HEK293 (cell line): Measurements from ENCODE around the gene IL1RAPL1.

Experiments
- CTCF ChIA-PET: fragments of 350-600 bp; formaldehyde crosslinking; extraction: SDS; loops from one replicate; lab custom pipeline; 2021; ENCODE audit warnings: antibody characterized with exemption; lab: Yijun Ruan, JAX
- POLR2A ChIA-PET: fragments of 300-600 bp; formaldehyde crosslinking; extraction: SDS; loops from one replicate; lab custom pipeline; 2020; ENCODE audit warnings: antibody characterized with exemption, inconsistent platforms; lab: Yijun Ruan, JAX
- H3K27ac ChIP-seq: fragments of 200-500 bp; sonication (Bioruptor generic); 2 replicates; pipeline ENCODE4 v1.5.1; 2014; ENCODE audit warnings: low read depth, low read length, control low read depth, inconsistent platforms; ENCODE audit errors: extremely low read depth
- H3K36me3 ChIP-seq, 2 experiments: fragments of 200-500 bp in 1 of 2; sonication (Bioruptor generic) in 1 of 2; 1 replicate in 1 of 2; 2 replicates in 1 of 2; pipeline ENCODE4 v1.5.1; 2014 to 2017; ENCODE audit warnings: inconsistent platforms in 2 of 2, low read length in 2 of 2; ENCODE audit not compliant: control insufficient read depth in 2 of 2, insufficient read depth in 1 of 2
- H3K4me1 ChIP-seq: fragments of 200-500 bp; sonication (Bioruptor generic); 2 replicates; pipeline ENCODE4 v1.5.1; 2014; ENCODE audit warnings: mild to moderate bottlenecking, low read length, inconsistent platforms; ENCODE audit not compliant: control insufficient read depth, insufficient read depth
- H3K4me3 ChIP-seq: 2 replicates; pipeline ENCODE4 v1.5.1; 2011; ENCODE audit warnings: low read depth, mild to moderate bottlenecking, control low read depth, low read length, moderate library complexity
- H3K9me3 ChIP-seq: fragments of 200-500 bp; sonication (Bioruptor generic); 2 replicates; pipeline ENCODE4 v1.5.1; 2014; ENCODE audit warnings: low read depth, low read length, inconsistent platforms; ENCODE audit not compliant: control insufficient read depth, insufficient read depth
- HOXC10 ChIP-seq: sonication (generic); formaldehyde crosslinking; IDR thresholded peaks from 2 replicates; pipeline ENCODE4 v1.8.1; 2023; ENCODE audit warnings: mild to moderate bottlenecking, missing genetic modification reagents
- KLF10 ChIP-seq: fragments of 450-650 bp; IDR thresholded peaks from 2 replicates; pipeline ENCODE4 v1.5.1; 2018; ENCODE audit warnings: missing biosample characterization, mild to moderate bottlenecking, missing genetic modification characterization
- MYNN ChIP-seq: fragments of 450-650 bp; formaldehyde crosslinking; IDR thresholded peaks from 2 replicates; pipeline ENCODE4 v1.5.1; 2016; ENCODE audit warnings: missing biosample characterization, missing genetic modification characterization, borderline replicate concordance
- YY1 ChIP-seq: fragments of 450-650 bp; formaldehyde crosslinking; IDR thresholded peaks from 2 replicates; pipeline ENCODE4 v1.5.1; 2018; ENCODE audit warnings: missing biosample characterization, missing genetic modification characterization
- YY2 ChIP-seq: fragments of 450-650 bp; formaldehyde crosslinking; IDR thresholded peaks from 2 replicates; pipeline ENCODE4 v1.5.1; 2016; ENCODE audit warnings: missing biosample characterization, missing genetic modification characterization
- ZBTB1 ChIP-seq: fragments of 450-650 bp; formaldehyde crosslinking; IDR thresholded peaks from 2 replicates; pipeline ENCODE4 v1.5.1; 2016; ENCODE audit warnings: missing biosample characterization, missing genetic modification characterization
- ZBTB20 ChIP-seq: fragments of 450-650 bp; formaldehyde crosslinking; IDR thresholded peaks from 2 replicates; pipeline ENCODE4 v1.5.1; 2016; ENCODE audit warnings: missing biosample characterization, missing genetic modification characterization
- ZNF138 ChIP-seq: fragments of 450-650 bp; formaldehyde crosslinking; IDR thresholded peaks from 2 replicates; pipeline ENCODE4 v1.5.1; 2016; ENCODE audit warnings: missing biosample characterization, missing genetic modification characterization, borderline replicate concordance
- ZNF391 ChIP-seq: fragments of 450-650 bp; formaldehyde crosslinking; IDR thresholded peaks from 2 replicates; pipeline ENCODE4 v1.5.1; 2016; ENCODE audit warnings: low read depth, missing biosample characterization, missing genetic modification characterization, borderline replicate concordance
- ZNF701 ChIP-seq: fragments of 450-650 bp; formaldehyde crosslinking; IDR thresholded peaks from 2 replicates; pipeline ENCODE4 v1.5.1; 2016; ENCODE audit warnings: missing biosample characterization, missing genetic modification characterization
- ZNF747 ChIP-seq: fragments of 450-650 bp; formaldehyde crosslinking; IDR thresholded peaks from 2 replicates; pipeline ENCODE4 v1.5.1; 2016; ENCODE audit warnings: missing biosample characterization, missing genetic modification characterization
- ZSCAN16 ChIP-seq: fragments of 450-650 bp; formaldehyde crosslinking; IDR thresholded peaks from 2 replicates; pipeline ENCODE4 v1.5.1; 2016; ENCODE audit warnings: missing biosample characterization, missing genetic modification characterization
- ZSCAN23 ChIP-seq: fragments of 450-650 bp; formaldehyde crosslinking; IDR thresholded peaks from 2 replicates; pipeline ENCODE4 v1.5.1; 2016; ENCODE audit warnings: missing biosample characterization, missing genetic modification characterization
- TF ChIP-seq, protein P1 (sequence below): sonication (generic); formaldehyde crosslinking; IDR thresholded peaks from 2 replicates; pipeline ENCODE4 v1.8.1; 2022; ENCODE audit warnings: mild to moderate bottlenecking, moderate library complexity, missing genetic modification reagents
- TF ChIP-seq, protein P2 (sequence below): fragments of 450-650 bp; formaldehyde crosslinking; IDR thresholded peaks from 2 replicates; pipeline ENCODE4 v1.5.1; 2016; ENCODE audit warnings: missing biosample characterization, missing genetic modification characterization, low read depth
- TF ChIP-seq, protein P3 (sequence below): fragments of 450-650 bp; formaldehyde crosslinking; IDR thresholded peaks from 2 replicates; pipeline ENCODE4 v1.5.1; 2016; ENCODE audit warnings: missing biosample characterization, missing genetic modification characterization
- TF ChIP-seq, protein P4 (sequence below): fragments of 450-650 bp; formaldehyde crosslinking; IDR thresholded peaks from 2 replicates; pipeline ENCODE4 v1.5.0; 2017; ENCODE audit warnings: missing biosample characterization, missing genetic modification characterization, borderline replicate concordance
- TF ChIP-seq, protein P5 (sequence below): fragments of 450-650 bp; formaldehyde crosslinking; IDR thresholded peaks from 2 replicates; pipeline ENCODE4 v1.5.1; 2016; ENCODE audit warnings: missing biosample characterization, missing genetic modification characterization
- TF ChIP-seq, protein P6 (sequence below): fragments of 450-650 bp; IDR thresholded peaks from 2 replicates; pipeline ENCODE4 v1.5.1; 2018; ENCODE audit warnings: missing biosample characterization, mild to moderate bottlenecking, missing genetic modification characterization
- TF ChIP-seq, protein P7 (sequence below): fragments of 450-650 bp; formaldehyde crosslinking; IDR thresholded peaks from 2 replicates; pipeline ENCODE4 v1.5.1; 2017; ENCODE audit warnings: missing biosample characterization, missing genetic modification characterization

Gene IL1RAPL1

DNA sequence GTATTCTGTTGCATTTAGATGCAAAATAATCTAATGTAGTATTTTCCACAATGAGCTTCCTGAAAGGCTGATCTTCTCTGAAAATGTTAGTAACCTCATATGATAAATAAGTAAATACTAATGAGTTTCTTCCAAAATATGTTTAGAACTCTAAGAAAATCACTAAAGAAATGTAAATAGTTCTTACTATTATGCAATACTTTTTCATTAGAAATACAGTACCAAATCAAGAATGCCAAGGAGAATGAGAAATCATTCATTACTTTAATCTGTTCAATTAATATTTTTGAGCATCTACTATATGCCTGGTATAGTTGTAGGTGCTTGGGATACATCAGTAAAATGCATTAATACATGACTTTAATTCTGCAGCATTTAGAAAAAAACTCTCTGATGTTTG lies 130.6 kb downstream of the IL1RAPL1 start:
- H3K9me3 ChIP-seq: no peaks in the 10 kb centered on the region
- CTCF ChIA-PET: interaction anchor here (0.6 kb wide), 1 partner anchor 17 kb away, joined by 4 read pairs; no protein-coding TSS in a partner anchor
- no peak overlapping the region for H3K4me3 ChIP-seq
- no peaks in the 10 kb centered on the region for H3K36me3 ChIP-seq
- no peaks in the 10 kb centered on the region for H3K4me1 ChIP-seq
- POLR2A ChIA-PET: no interaction called here
- no peak overlapping the region for H3K27ac ChIP-seq
- TF ChIP-seq ZSCAN23 (no peak), ZNF138 (tag by site-specific recombination) (no peak), KLF10 (tag by site-specific recombination) (no peak), ZNF747 (tag by site-specific recombination) (no peak), YY1 (tag by site-specific recombination) (no peak), ZSCAN16 (tag by site-specific recombination) (no peak), ZNF391 (tag by site-specific recombination) (no peak), MYNN (tag by site-specific recombination) (no peak), ZBTB1 (tag by site-specific recombination) (no peak), YY2 (tag by site-specific recombination) (no peak)
- TF ChIP-seq, protein P1, sequence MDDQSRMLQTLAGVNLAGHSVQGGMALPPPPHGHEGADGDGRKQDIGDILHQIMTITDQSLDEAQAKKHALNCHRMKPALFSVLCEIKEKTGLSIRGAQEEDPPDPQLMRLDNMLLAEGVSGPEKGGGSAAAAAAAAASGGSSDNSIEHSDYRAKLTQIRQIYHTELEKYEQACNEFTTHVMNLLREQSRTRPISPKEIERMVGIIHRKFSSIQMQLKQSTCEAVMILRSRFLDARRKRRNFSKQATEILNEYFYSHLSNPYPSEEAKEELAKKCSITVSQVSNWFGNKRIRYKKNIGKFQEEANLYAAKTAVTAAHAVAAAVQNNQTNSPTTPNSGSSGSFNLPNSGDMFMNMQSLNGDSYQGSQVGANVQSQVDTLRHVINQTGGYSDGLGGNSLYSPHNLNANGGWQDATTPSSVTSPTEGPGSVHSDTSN (CRISPR knock-in tag): no peak
- TF ChIP-seq, protein P2, sequence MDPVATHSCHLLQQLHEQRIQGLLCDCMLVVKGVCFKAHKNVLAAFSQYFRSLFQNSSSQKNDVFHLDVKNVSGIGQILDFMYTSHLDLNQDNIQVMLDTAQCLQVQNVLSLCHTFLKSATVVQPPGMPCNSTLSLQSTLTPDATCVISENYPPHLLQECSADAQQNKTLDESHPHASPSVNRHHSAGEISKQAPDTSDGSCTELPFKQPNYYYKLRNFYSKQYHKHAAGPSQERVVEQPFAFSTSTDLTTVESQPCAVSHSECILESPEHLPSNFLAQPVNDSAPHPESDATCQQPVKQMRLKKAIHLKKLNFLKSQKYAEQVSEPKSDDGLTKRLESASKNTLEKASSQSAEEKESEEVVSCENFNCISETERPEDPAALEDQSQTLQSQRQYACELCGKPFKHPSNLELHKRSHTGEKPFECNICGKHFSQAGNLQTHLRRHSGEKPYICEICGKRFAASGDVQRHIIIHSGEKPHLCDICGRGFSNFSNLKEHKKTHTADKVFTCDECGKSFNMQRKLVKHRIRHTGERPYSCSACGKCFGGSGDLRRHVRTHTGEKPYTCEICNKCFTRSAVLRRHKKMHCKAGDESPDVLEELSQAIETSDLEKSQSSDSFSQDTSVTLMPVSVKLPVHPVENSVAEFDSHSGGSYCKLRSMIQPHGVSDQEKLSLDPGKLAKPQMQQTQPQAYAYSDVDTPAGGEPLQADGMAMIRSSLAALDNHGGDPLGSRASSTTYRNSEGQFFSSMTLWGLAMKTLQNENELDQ: no peak
- TF ChIP-seq, protein P3, sequence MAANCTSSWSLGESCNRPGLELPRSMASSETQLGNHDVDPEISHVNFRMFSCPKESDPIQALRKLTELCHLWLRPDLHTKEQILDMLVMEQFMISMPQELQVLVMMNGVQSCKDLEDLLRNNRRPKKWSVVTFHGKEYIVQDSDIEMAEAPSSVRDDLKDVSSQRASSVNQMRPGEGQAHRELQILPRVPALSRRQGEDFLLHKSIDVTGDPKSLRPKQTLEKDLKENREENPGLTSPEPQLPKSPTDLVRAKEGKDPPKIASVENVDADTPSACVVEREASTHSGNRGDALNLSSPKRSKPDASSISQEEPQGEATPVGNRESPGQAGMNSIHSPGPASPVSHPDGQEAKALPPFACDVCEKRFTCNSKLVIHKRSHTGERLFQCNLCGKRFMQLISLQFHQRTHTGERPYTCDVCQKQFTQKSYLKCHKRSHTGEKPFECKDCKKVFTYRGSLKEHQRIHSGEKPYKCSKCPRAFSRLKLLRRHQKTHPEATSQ (tag by site-specific recombination): no peak
- TF ChIP-seq, protein P4, sequence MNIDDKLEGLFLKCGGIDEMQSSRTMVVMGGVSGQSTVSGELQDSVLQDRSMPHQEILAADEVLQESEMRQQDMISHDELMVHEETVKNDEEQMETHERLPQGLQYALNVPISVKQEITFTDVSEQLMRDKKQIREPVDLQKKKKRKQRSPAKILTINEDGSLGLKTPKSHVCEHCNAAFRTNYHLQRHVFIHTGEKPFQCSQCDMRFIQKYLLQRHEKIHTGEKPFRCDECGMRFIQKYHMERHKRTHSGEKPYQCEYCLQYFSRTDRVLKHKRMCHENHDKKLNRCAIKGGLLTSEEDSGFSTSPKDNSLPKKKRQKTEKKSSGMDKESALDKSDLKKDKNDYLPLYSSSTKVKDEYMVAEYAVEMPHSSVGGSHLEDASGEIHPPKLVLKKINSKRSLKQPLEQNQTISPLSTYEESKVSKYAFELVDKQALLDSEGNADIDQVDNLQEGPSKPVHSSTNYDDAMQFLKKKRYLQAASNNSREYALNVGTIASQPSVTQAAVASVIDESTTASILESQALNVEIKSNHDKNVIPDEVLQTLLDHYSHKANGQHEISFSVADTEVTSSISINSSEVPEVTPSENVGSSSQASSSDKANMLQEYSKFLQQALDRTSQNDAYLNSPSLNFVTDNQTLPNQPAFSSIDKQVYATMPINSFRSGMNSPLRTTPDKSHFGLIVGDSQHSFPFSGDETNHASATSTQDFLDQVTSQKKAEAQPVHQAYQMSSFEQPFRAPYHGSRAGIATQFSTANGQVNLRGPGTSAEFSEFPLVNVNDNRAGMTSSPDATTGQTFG: no peak
- TF ChIP-seq, protein P5, sequence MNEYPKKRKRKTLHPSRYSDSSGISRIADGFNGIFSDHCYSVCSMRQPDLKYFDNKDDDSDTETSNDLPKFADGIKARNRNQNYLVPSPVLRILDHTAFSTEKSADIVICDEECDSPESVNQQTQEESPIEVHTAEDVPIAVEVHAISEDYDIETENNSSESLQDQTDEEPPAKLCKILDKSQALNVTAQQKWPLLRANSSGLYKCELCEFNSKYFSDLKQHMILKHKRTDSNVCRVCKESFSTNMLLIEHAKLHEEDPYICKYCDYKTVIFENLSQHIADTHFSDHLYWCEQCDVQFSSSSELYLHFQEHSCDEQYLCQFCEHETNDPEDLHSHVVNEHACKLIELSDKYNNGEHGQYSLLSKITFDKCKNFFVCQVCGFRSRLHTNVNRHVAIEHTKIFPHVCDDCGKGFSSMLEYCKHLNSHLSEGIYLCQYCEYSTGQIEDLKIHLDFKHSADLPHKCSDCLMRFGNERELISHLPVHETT (tag by site-specific recombination): no peak

DNA sequence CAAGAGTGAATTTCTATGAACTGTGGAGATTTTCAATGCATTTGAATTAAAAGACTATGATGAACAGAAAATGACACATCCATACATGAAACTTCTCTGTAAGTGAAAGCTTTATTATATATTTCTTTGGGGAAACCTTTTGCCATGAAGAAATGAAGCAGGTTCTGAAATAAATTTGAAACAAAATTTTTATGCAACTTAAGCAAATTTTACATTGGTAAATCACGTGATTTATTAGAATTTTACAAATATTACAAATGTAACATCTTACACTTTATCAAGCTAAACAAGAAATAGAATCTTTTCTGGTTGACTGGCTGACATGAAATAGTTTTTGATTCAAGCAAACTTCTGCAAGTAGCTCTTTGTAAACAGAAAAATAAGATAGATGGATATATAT lies 131.2 kb downstream of the IL1RAPL1 start:
- Histone ChIP-seq H3K4me3 (no peak overlapping the region), H3K27ac (no peak overlapping the region), H3K9me3 (no peaks in the 10 kb centered on the region), H3K36me3 (no peaks in the 10 kb centered on the region), H3K4me1 (no peaks in the 10 kb centered on the region)
- ChIA-PET CTCF (no interaction called here), POLR2A (no interaction called here)
- TF ChIP-seq HOXC10 (CRISPR knock-in tag): no peak
- TF ChIP-seq, protein P6, sequence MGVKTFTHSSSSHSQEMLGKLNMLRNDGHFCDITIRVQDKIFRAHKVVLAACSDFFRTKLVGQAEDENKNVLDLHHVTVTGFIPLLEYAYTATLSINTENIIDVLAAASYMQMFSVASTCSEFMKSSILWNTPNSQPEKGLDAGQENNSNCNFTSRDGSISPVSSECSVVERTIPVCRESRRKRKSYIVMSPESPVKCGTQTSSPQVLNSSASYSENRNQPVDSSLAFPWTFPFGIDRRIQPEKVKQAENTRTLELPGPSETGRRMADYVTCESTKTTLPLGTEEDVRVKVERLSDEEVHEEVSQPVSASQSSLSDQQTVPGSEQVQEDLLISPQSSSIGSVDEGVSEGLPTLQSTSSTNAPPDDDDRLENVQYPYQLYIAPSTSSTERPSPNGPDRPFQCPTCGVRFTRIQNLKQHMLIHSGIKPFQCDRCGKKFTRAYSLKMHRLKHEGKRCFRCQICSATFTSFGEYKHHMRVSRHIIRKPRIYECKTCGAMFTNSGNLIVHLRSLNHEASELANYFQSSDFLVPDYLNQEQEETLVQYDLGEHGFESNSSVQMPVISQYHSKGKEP: no peak
- TF ChIP-seq, protein P4: no peak
- no peak for TF ChIP-seq ZBTB20 (tag by site-specific recombination)
- TF ChIP-seq ZNF701: no peak
- TF ChIP-seq, protein P7, sequence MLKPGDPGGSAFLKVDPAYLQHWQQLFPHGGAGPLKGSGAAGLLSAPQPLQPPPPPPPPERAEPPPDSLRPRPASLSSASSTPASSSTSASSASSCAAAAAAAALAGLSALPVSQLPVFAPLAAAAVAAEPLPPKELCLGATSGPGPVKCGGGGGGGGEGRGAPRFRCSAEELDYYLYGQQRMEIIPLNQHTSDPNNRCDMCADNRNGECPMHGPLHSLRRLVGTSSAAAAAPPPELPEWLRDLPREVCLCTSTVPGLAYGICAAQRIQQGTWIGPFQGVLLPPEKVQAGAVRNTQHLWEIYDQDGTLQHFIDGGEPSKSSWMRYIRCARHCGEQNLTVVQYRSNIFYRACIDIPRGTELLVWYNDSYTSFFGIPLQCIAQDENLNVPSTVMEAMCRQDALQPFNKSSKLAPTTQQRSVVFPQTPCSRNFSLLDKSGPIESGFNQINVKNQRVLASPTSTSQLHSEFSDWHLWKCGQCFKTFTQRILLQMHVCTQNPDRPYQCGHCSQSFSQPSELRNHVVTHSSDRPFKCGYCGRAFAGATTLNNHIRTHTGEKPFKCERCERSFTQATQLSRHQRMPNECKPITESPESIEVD: no peak
- no peak for TF ChIP-seq ZNF747 (tag by site-specific recombination)
